SK-N-SH treated with all-trans-retinoic acid at 6 μM for 48 hours (cell line): ENCODE data around the gene SMAD4.

Experiments
- ARNTL ChIP-seq: fragments of 450-650 bp; formaldehyde crosslinking; IDR thresholded peaks from 2 replicates; pipeline ENCODE4 v1.5.0; 2020; ENCODE audit warnings: low read depth, mild to moderate bottlenecking, moderate library complexity, borderline replicate concordance
- CSDC2 ChIP-seq: fragments of 250-450 bp; sonication (Bioruptor Pico); IDR thresholded peaks from 2 replicates; pipeline ENCODE4 v1.5.0; 2020; ENCODE audit warnings: mild to moderate bottlenecking, moderate library complexity
- ESRRG ChIP-seq: fragments of 250-450 bp; sonication (Bioruptor Pico); IDR thresholded peaks from 2 replicates; pipeline ENCODE4 v1.6.1; 2021; ENCODE audit warnings: mild to moderate bottlenecking
- ISL1 ChIP-seq: fragments of 250-450 bp; sonication (Bioruptor Pico); IDR thresholded peaks from 2 replicates; pipeline ENCODE4 v2.1.2; 2022; ENCODE audit warnings: mild to moderate bottlenecking, moderate library complexity
- RARB ChIP-seq: fragments of 250-450 bp; sonication (Bioruptor Pico); IDR thresholded peaks from 2 replicates; pipeline ENCODE4 v1.8.0; 2021; ENCODE audit warnings: mild to moderate bottlenecking, moderate library complexity
- TOX ChIP-seq: fragments of 250-450 bp; sonication (Bioruptor Pico); IDR thresholded peaks from 2 replicates; pipeline ENCODE4 v1.8.0; 2021; ENCODE audit warnings: mild to moderate bottlenecking, moderate library complexity, borderline replicate concordance
- ZFP3 ChIP-seq: fragments of 250-450 bp; sonication (Bioruptor Pico); IDR thresholded peaks from 2 replicates; pipeline ENCODE4 v1.5.0; 2020; ENCODE audit warnings: mild to moderate bottlenecking, moderate library complexity
- ZNF70 ChIP-seq: fragments of 450-650 bp; formaldehyde crosslinking; IDR thresholded peaks from 2 replicates; pipeline ENCODE4 v1.5.0; 2020; ENCODE audit warnings: mild to moderate bottlenecking, moderate library complexity
- TF ChIP-seq, protein P1 (sequence below): fragments of 250-450 bp; sonication (Bioruptor Pico); IDR thresholded peaks from 2 replicates; pipeline ENCODE4 v1.8.0; 2020; ENCODE audit warnings: mild to moderate bottlenecking, moderate library complexity, borderline replicate concordance
- TF ChIP-seq, protein P2 (sequence below): fragments of 250-450 bp; sonication (Bioruptor Pico); IDR thresholded peaks from 2 replicates; pipeline ENCODE4 v1.5.1; 2021; ENCODE audit warnings: mild to moderate bottlenecking, moderate library complexity
- TF ChIP-seq, protein P3 (sequence below): fragments of 250-450 bp; sonication (Bioruptor Pico); IDR thresholded peaks from 2 replicates; pipeline ENCODE4 v1.5.0; 2020; ENCODE audit warnings: mild to moderate bottlenecking, moderate library complexity

DNA sequence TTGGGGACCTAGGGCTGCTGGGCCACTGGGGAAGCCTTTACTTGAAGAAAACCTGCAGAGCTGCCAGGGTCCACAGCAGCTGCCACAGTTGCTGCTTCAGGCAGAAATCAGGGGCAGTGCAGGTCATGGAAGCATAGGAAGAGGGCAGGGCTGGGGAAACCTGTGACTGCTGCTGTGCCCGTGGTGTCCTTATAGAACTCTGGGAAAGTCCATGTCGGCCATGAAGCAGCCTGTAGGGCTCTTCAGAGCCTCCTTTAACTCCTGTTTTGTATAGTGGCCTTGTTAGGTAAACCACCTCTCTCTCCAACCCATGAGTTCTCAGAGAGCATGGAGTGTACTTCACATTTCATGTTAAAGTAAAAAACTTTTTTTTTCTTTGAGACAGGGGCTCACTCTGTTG lies 62.1 kb downstream of the SMAD4 start:
- TF ChIP-seq RARB (CRISPR knock-in tag) (no peak), ZFP3 (CRISPR knock-in tag) (no peak), TOX (CRISPR knock-in tag) (no peak), ESRRG (CRISPR knock-in tag) (no peak), ZNF70 (no peak), CSDC2 (no peak), ISL1 (no peak), ARNTL (CRISPR knock-in tag) (no peak)
- TF ChIP-seq, protein P1, sequence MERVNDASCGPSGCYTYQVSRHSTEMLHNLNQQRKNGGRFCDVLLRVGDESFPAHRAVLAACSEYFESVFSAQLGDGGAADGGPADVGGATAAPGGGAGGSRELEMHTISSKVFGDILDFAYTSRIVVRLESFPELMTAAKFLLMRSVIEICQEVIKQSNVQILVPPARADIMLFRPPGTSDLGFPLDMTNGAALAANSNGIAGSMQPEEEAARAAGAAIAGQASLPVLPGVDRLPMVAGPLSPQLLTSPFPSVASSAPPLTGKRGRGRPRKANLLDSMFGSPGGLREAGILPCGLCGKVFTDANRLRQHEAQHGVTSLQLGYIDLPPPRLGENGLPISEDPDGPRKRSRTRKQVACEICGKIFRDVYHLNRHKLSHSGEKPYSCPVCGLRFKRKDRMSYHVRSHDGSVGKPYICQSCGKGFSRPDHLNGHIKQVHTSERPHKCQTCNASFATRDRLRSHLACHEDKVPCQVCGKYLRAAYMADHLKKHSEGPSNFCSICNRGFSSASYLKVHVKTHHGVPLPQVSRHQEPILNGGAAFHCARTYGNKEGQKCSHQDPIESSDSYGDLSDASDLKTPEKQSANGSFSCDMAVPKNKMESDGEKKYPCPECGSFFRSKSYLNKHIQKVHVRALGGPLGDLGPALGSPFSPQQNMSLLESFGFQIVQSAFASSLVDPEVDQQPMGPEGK (CRISPR knock-in tag), result no peak
- TF ChIP-seq, protein P2, sequence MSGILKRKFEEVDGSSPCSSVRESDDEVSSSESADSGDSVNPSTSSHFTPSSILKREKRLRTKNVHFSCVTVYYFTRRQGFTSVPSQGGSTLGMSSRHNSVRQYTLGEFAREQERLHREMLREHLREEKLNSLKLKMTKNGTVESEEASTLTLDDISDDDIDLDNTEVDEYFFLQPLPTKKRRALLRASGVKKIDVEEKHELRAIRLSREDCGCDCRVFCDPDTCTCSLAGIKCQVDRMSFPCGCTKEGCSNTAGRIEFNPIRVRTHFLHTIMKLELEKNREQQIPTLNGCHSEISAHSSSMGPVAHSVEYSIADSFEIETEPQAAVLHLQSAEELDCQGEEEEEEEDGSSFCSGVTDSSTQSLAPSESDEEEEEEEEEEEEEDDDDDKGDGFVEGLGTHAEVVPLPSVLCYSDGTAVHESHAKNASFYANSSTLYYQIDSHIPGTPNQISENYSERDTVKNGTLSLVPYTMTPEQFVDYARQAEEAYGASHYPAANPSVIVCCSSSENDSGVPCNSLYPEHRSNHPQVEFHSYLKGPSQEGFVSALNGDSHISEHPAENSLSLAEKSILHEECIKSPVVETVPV (CRISPR knock-in tag), result no peak
- TF ChIP-seq, protein P3, sequence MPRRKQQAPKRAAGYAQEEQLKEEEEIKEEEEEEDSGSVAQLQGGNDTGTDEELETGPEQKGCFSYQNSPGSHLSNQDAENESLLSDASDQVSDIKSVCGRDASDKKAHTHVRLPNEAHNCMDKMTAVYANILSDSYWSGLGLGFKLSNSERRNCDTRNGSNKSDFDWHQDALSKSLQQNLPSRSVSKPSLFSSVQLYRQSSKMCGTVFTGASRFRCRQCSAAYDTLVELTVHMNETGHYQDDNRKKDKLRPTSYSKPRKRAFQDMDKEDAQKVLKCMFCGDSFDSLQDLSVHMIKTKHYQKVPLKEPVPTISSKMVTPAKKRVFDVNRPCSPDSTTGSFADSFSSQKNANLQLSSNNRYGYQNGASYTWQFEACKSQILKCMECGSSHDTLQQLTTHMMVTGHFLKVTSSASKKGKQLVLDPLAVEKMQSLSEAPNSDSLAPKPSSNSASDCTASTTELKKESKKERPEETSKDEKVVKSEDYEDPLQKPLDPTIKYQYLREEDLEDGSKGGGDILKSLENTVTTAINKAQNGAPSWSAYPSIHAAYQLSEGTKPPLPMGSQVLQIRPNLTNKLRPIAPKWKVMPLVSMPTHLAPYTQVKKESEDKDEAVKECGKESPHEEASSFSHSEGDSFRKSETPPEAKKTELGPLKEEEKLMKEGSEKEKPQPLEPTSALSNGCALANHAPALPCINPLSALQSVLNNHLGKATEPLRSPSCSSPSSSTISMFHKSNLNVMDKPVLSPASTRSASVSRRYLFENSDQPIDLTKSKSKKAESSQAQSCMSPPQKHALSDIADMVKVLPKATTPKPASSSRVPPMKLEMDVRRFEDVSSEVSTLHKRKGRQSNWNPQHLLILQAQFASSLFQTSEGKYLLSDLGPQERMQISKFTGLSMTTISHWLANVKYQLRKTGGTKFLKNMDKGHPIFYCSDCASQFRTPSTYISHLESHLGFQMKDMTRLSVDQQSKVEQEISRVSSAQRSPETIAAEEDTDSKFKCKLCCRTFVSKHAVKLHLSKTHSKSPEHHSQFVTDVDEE (CRISPR knock-in tag), result no peak
